H9 (cell line): ENCODE measurements around the gene GANAB. TPM values are rescaled to one million over a fixed set of nuclear protein-coding genes. Genes with fewer than 3 reads are reported as not detected.
A peak's percentile ranks its signal among the peaks of the same experiment; 100 is the strongest.

Experiments used
- DNase-seq: peaks from one replicate; pipeline ENCODE4 v3.0.0-alpha.2; 2017
- H2AFZ ChIP-seq: one replicate; pipeline ENCODE4 v1.6.1; 2013; ENCODE audit warnings: mild to moderate bottlenecking, low read length, control low read depth, moderate library complexity
- H2AK5ac ChIP-seq: 2 replicates; pipeline ENCODE4 v1.6.1; 2013; ENCODE audit warnings: low read length, control low read depth, mixed read lengths; ENCODE audit not compliant: insufficient read length
- H2BK120ac ChIP-seq: one replicate; pipeline ENCODE4 v1.6.1; 2013; ENCODE audit warnings: low read depth, mild to moderate bottlenecking, low read length, control low read depth, inconsistent platforms; ENCODE audit not compliant: poor library complexity, severe bottlenecking
- H2BK12ac ChIP-seq: 2 replicates; pipeline ENCODE4 v1.6.1; 2013; ENCODE audit warnings: low read length, control low read depth, mixed read lengths, low read depth; ENCODE audit not compliant: insufficient read length
- H2BK15ac ChIP-seq: 2 replicates; pipeline ENCODE4 v1.6.1; 2013; ENCODE audit warnings: low read depth, low read length, control low read depth
- H2BK20ac ChIP-seq: one replicate; pipeline ENCODE4 v1.6.1; 2013; ENCODE audit warnings: low read depth, mild to moderate bottlenecking, low read length, control low read depth, inconsistent platforms; ENCODE audit not compliant: poor library complexity, severe bottlenecking
- H2BK5ac ChIP-seq: 2 replicates; pipeline ENCODE4 v1.6.1; 2013; ENCODE audit warnings: low read length, control low read depth, mixed read lengths; ENCODE audit not compliant: insufficient read length
- H3K14ac ChIP-seq: 2 replicates; pipeline ENCODE4 v1.6.1; 2013; ENCODE audit warnings: low read length, control low read depth; ENCODE audit not compliant: insufficient read depth
- H3K18ac ChIP-seq: 2 replicates; pipeline ENCODE4 v1.6.1; 2013; ENCODE audit warnings: low read depth, mild to moderate bottlenecking, mixed read lengths, low read length, control low read depth; ENCODE audit not compliant: insufficient read length
- H3K23ac ChIP-seq: 2 replicates; pipeline ENCODE4 v1.6.1; 2013; ENCODE audit warnings: low read length, control low read depth, mixed read lengths, low read depth; ENCODE audit not compliant: insufficient read length
- H3K23me2 ChIP-seq: 2 replicates; pipeline ENCODE4 v1.6.1; 2013; ENCODE audit warnings: low read depth, mild to moderate bottlenecking, mixed read lengths, low read length, control low read depth; ENCODE audit not compliant: insufficient read length, poor library complexity, severe bottlenecking
- H3K27ac ChIP-seq: 2 replicates; pipeline ENCODE4 v1.5.1; 2013; ENCODE audit warnings: low read length, control low read depth, mixed read lengths, low read depth; ENCODE audit not compliant: insufficient read length
- H3K27me3 ChIP-seq: 2 replicates; pipeline ENCODE4 v1.6.1; 2013; ENCODE audit warnings: low read length, control low read depth, inconsistent platforms; ENCODE audit not compliant: insufficient read depth
- H3K4ac ChIP-seq: 2 replicates; pipeline ENCODE4 v1.6.1; 2013; ENCODE audit warnings: low read depth, mild to moderate bottlenecking, control low read depth, inconsistent platforms, low read length, moderate library complexity
- H3K4me1 ChIP-seq: 2 replicates; pipeline ENCODE4 v1.6.1; 2013; ENCODE audit warnings: low read length, control low read depth, inconsistent platforms; ENCODE audit not compliant: insufficient read depth
- H3K4me2 ChIP-seq: 2 replicates; pipeline ENCODE4 v1.6.1; 2013; ENCODE audit warnings: low read length, control low read depth, mixed read lengths; ENCODE audit not compliant: insufficient read length, insufficient read depth
- H3K56ac ChIP-seq: 2 replicates; pipeline ENCODE4 v1.6.1; 2013; ENCODE audit warnings: low read depth, mild to moderate bottlenecking, mixed read lengths, low read length, control low read depth; ENCODE audit not compliant: insufficient read length
- H3K79me1 ChIP-seq: 2 replicates; pipeline ENCODE4 v1.6.1; 2013; ENCODE audit warnings: low read depth, mild to moderate bottlenecking, moderate library complexity, low read length, control low read depth, inconsistent platforms; ENCODE audit not compliant: insufficient read depth, poor library complexity, severe bottlenecking
- H3K79me2 ChIP-seq: 2 replicates; pipeline ENCODE4 v1.6.1; 2013; ENCODE audit warnings: low read length, control low read depth, inconsistent platforms; ENCODE audit not compliant: insufficient read depth
- H3K9ac ChIP-seq: 2 replicates; pipeline ENCODE4 v1.6.1; 2013; ENCODE audit warnings: low read length, control low read depth, mixed read lengths; ENCODE audit not compliant: insufficient read length; ENCODE audit errors: extremely low read depth
- H3K9me3 ChIP-seq: one replicate; pipeline ENCODE4 v1.6.1; 2013; ENCODE audit warnings: low read depth, low read length, inconsistent platforms; ENCODE audit not compliant: control insufficient read depth
- H3T11ph ChIP-seq: one replicate; pipeline ENCODE4 v1.6.1; 2013; ENCODE audit warnings: mild to moderate bottlenecking, low read length, control low read depth, inconsistent platforms
- H4K20me1 ChIP-seq: one replicate; pipeline ENCODE4 v1.6.1; 2013; ENCODE audit not compliant: control insufficient read depth, insufficient read length, insufficient read depth
- H4K5ac ChIP-seq: 2 replicates; pipeline ENCODE4 v1.6.1; 2013; ENCODE audit warnings: low read depth, mild to moderate bottlenecking, mixed read lengths, low read length, control low read depth; ENCODE audit not compliant: insufficient read length
- H4K8ac ChIP-seq: replicated peaks from 2 replicates; pipeline ENCODE4 v1.6.1; 2013; ENCODE audit warnings: low read length, control low read depth, mixed read lengths, low read depth; ENCODE audit not compliant: insufficient read length
- H4K91ac ChIP-seq: 2 replicates; pipeline ENCODE4 v1.6.1; 2013; ENCODE audit warnings: low read depth, mild to moderate bottlenecking, moderate library complexity, mixed read lengths, low read length, control low read depth; ENCODE audit not compliant: insufficient read length
- H3K27ac Mint-ChIP-seq, 3 experiments: 2 replicates in 2 of 3; 3 replicates in 1 of 3; pipeline ENCODE4 v1.8.0; 2020 to 2021; ENCODE audit warnings: mixed read lengths in 3 of 3, mild to moderate bottlenecking in 1 of 3, moderate library complexity in 1 of 3
- H3K27me3 Mint-ChIP-seq: 2 replicates; pipeline ENCODE4 v1.8.0; 2021; ENCODE audit warnings: low read depth, mild to moderate bottlenecking, moderate library complexity, mixed read lengths
- H3K36me3 Mint-ChIP-seq, 3 experiments: 2 replicates in 2 of 3; 3 replicates in 1 of 3; pipeline ENCODE4 v1.8.0; 2020 to 2021; ENCODE audit warnings: low read depth in 3 of 3, mixed read lengths in 3 of 3; ENCODE audit not compliant: insufficient read depth in 1 of 3
- H3K4me1 Mint-ChIP-seq, 2 experiments: 2 replicates each; pipeline ENCODE4 v1.8.0; 2020; ENCODE audit warnings: mixed read lengths in 2 of 2
- H3K4me3 Mint-ChIP-seq, 2 experiments: 2 replicates in 1 of 2; 3 replicates in 1 of 2; pipeline ENCODE4 v1.8.0; 2020 to 2021; ENCODE audit warnings: mild to moderate bottlenecking in 2 of 2, mixed read lengths in 2 of 2, moderate library complexity in 1 of 2
- H3K9me3 Mint-ChIP-seq, 2 experiments: 2 replicates in 1 of 2; 3 replicates in 1 of 2; pipeline ENCODE4 v1.8.0; 2020; ENCODE audit warnings: mild to moderate bottlenecking in 2 of 2, mixed read lengths in 2 of 2, moderate library complexity in 1 of 2
- WGBS: extraction: QIAGEN DNeasy Blood & Tissue Kit; methylation state at CpG from one replicate; pipeline ENCODE4 v1.1.7; 2013; ENCODE audit warnings: missing lambda C conversion rate, low lambda C conversion rate, mixed read lengths; ENCODE audit not compliant: insufficient read length; ENCODE audit errors: extremely low coverage; 5-methylcytosine and 5-hydroxymethylcytosine counted together
- total RNA-seq: library from RNA; stranded (reverse); gene quantifications from 2 replicates; pipeline ENCODE4 v1.2.1, GENCODE V29; 2021
- TF ChIP-seq, protein P1 (sequence below): fragments of 200-600 bp; sonication (generic); conservative IDR thresholded peaks from 3 replicates; pipeline ENCODE4 v1.8.0; 2021; ENCODE audit warnings: antibody characterized with exemption, mild to moderate bottlenecking

Gene GANAB
- total RNA-seq, 1 experiment from 2014 or later, result 387 TPM

DNA sequence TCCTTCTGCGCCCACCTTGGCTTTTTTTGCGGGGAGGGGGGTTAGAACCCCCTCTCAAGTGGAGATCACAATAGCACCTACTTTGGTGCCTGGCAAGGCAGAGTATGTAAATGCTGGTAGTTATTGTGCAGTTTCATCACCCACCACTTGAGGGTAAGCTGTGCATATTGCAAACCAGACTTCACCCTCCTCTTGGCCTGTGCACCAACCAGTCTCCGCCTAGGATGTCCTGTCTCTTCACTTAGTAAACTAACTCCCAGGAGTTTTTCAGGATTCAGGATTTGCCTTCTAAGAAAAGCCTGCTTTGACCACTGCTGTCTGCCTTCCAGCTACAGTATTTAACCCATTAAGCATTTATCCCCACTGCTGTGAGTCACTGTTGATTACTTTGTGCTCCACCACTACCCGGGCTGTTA, 34.4 kb upstream of the GANAB start:
- Histone ChIP-seq H2AK5ac (no peak overlapping the region), H3K27me3 (no peaks in the 10 kb centered on the region), H4K91ac (no peak overlapping the region), H3T11ph (no peak overlapping the region), H3K79me1 (no peaks in the 10 kb centered on the region), H3K4me1 (no peaks in the 10 kb centered on the region), H3K14ac (no peak overlapping the region), H3K27ac (no peak overlapping the region), H2BK20ac (no peak overlapping the region), H3K4ac (no peak overlapping the region), H2BK120ac (no peak overlapping the region), H3K56ac (no peak overlapping the region), H3K23ac (no peak overlapping the region), H3K18ac (no peak overlapping the region), H4K8ac (no peak overlapping the region), H3K9me3 (no peaks in the 10 kb centered on the region), H3K79me2 (no peaks in the 10 kb centered on the region), H2BK15ac (no peak overlapping the region), H2BK5ac (no peak overlapping the region), H3K4me2 (no peak overlapping the region), H2BK12ac (no peak overlapping the region), H3K9ac (no peak overlapping the region), H3K23me2 (peaks cover 8% of the 10 kb centered on the region), H2AFZ (no peak overlapping the region), H4K20me1 (no peaks in the 10 kb centered on the region), H4K5ac (no peak overlapping the region)
- H3K27ac Mint-ChIP-seq, result peak overlapping the region in 1 of 3 experiments; percentile 66; a peak in 1 of 7 replicates
- peaks cover 15 to 20% of the 10 kb centered on the region in 2 experiments for H3K4me1 Mint-ChIP-seq
- DNase-seq, result no peak
- H3K27me3 Mint-ChIP-seq, result no peaks in the 10 kb centered on the region
- peaks cover 12 to 25% (median 22%) of the 10 kb centered on the region in 3 experiments; a peak in 6 of 7 replicates for H3K36me3 Mint-ChIP-seq
- TF ChIP-seq, protein P1, sequence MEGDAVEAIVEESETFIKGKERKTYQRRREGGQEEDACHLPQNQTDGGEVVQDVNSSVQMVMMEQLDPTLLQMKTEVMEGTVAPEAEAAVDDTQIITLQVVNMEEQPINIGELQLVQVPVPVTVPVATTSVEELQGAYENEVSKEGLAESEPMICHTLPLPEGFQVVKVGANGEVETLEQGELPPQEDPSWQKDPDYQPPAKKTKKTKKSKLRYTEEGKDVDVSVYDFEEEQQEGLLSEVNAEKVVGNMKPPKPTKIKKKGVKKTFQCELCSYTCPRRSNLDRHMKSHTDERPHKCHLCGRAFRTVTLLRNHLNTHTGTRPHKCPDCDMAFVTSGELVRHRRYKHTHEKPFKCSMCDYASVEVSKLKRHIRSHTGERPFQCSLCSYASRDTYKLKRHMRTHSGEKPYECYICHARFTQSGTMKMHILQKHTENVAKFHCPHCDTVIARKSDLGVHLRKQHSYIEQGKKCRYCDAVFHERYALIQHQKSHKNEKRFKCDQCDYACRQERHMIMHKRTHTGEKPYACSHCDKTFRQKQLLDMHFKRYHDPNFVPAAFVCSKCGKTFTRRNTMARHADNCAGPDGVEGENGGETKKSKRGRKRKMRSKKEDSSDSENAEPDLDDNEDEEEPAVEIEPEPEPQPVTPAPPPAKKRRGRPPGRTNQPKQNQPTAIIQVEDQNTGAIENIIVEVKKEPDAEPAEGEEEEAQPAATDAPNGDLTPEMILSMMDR, result peak; percentile 46; the same call in 2 of the 3 replicates
- 0 out of 5 replicates have a peak, but pooled peaks cover 0 to 2% of the 10 kb centered on the region in 2 experiments for H3K9me3 Mint-ChIP-seq
- WGBS, result no CpG with 5 or more reads among the region's 4 CpGs
- H3K4me3 Mint-ChIP-seq, result peak overlapping the region; percentile 0 to 15; a peak in 2 of 5 replicates
